GM18517 (cell line): ENCODE measurements around the gene EIF4E3.

Experiments
- ATAC-seq: cut with Tn5 transposase; IDR thresholded peaks from one replicate; pipeline ENCODE4 v1.9.1; 2021; ENCODE audit warnings: mild to moderate bottlenecking, moderate library complexity; ENCODE audit not compliant: unreplicated experiment

The EIF4E3 gene

GRCh38 chr3:71690341-71690841 lies 34.8 kb downstream of the EIF4E3 start:
- ATAC-seq = no peak

- ATAC-seq = no peak
Observed at GRCh38 chr3:71689291-71689690, 35.9 kb downstream of the EIF4E3 start.

GRCh38 chr3:71688121-71688520 lies 37.1 kb downstream of the EIF4E3 start:
- ATAC-seq = no peak

GRCh38 chr3:71685686-71686085 lies 39.5 kb downstream of the EIF4E3 start:
- no peak for ATAC-seq

GRCh38 chr3:71684757-71685386 lies 40.3 kb downstream of the EIF4E3 start:
- no peak for ATAC-seq

- ATAC-seq = no peak
Observed at GRCh38 chr3:71684046-71684756, 41.0 kb downstream of the EIF4E3 start.

GRCh38 chr3:71681224-71681668 lies 44.0 kb downstream of the EIF4E3 start:
- ATAC-seq = no peak

- ATAC-seq = no peak
Observed at GRCh38 chr3:71680603-71681002, 44.6 kb downstream of the EIF4E3 start.

- ATAC-seq = no peak
Observed at GRCh38 chr3:71676931-71677330, 48.3 kb downstream of the EIF4E3 start.

GRCh38 chr3:71673486-71673885 lies 51.7 kb downstream of the EIF4E3 start:
- no peak for ATAC-seq

- no peak for ATAC-seq
Observed at GRCh38 chr3:71672807-71673206, 52.4 kb downstream of the EIF4E3 start.

GRCh38 chr3:71672340-71672739 lies 52.9 kb downstream of the EIF4E3 start:
- no peak for ATAC-seq

- ATAC-seq = no peak
Observed at GRCh38 chr3:71671216-71671845, 53.9 kb downstream of the EIF4E3 start.

GRCh38 chr3:71662568-71662967 lies 62.6 kb downstream of the EIF4E3 start:
- ATAC-seq = no peak

- no peak for ATAC-seq
Observed at GRCh38 chr3:71662056-71662455, 63.1 kb downstream of the EIF4E3 start.

GRCh38 chr3:71659864-71660591 lies 65.2 kb downstream of the EIF4E3 start:
- ATAC-seq = no peak

- no peak for ATAC-seq
Observed at GRCh38 chr3:71657831-71658530, 67.2 kb downstream of the EIF4E3 start.

GRCh38 chr3:71655061-71655460 lies 70.1 kb downstream of the EIF4E3 start:
- ATAC-seq = no peak

- ATAC-seq = no peak
Observed at GRCh38 chr3:71653414-71653807, 71.8 kb downstream of the EIF4E3 start.

GRCh38 chr3:71652781-71653413 lies 72.3 kb downstream of the EIF4E3 start:
- no peak for ATAC-seq
